Measurements from ENCODE around the gene SUPT4H1. TPM values are rescaled to one million over a fixed set of nuclear protein-coding genes. Genes with fewer than 3 reads are reported as not detected.

Gene SUPT4H1
- total and polyA plus RNA-seq, 10 donors: 37.8 to 106 (median 66.6) TPM

GRCh38 chr17:58323366-58324055 lies 28.5 kb downstream of the SUPT4H1 start:
- peak overlapping the region in 2 of 8 donors; percentile 53 to 68 for H3K4me3 ChIP-seq
- TF ChIP-seq POLR2A (IDR thresholded peaks at IDR 0.05): no peak
- no peak for TF ChIP-seq POLR2AphosphoS5 (IDR thresholded peaks at IDR 0.05)
- no peak for TF ChIP-seq CTCF (IDR thresholded peaks at IDR 0.05 in 8 of 11, conservative IDR thresholded peaks at IDR 0.05 in 3 of 11)
- intact Hi-C loops (cut with DNase I; ENCODE audit: low total_unique reads): no loop called here

GRCh38 chr17:58322581-58323185 lies 29.3 kb downstream of the SUPT4H1 start:
- no peak overlapping the region for H3K27ac ChIP-seq
- peaks cover 0 to 56% (median 40%) of the 10 kb centered on the region in 6 donors for H3K4me1 ChIP-seq
- 89 to 98% (median 94%) methylated on average over 6 to 9 of the region's 9 CpGs for WGBS, 5 donors
- TF ChIP-seq POLR2A (IDR thresholded peaks at IDR 0.05): no peak
- no peak for TF ChIP-seq CTCF (IDR thresholded peaks at IDR 0.05 in 8 of 11, conservative IDR thresholded peaks at IDR 0.05 in 3 of 11)
- no peak for TF ChIP-seq POLR2AphosphoS5 (IDR thresholded peaks at IDR 0.05)
- peak; percentile 69 for DNase-seq
- peaks cover 0 to 24% (median 5%) of the 10 kb centered on the region in 7 donors for H3K27me3 ChIP-seq (replicated peaks in 1 of 7)
- peaks cover 0 to 29% (median 0%) of the 10 kb centered on the region in 6 donors for H3K36me3 ChIP-seq
- H3K9me3 ChIP-seq: no peaks in the 10 kb centered on the region
- H3K4me3 ChIP-seq: no peak overlapping the region
- intact Hi-C loops (cut with DNase I; ENCODE audit: low total_unique reads): no loop called here

More at GRCh38 chr17:58323366-58324055, 28.5 kb downstream of the SUPT4H1 start:
- Histone ChIP-seq H3K9me3 (no peaks in the 10 kb centered on the region), H3K27ac (no peak overlapping the region), H3K4me1 (peaks cover 0 to 58% (median 44%) of the 10 kb centered on the region in 6 donors), H3K36me3 (peaks cover 0 to 29% (median 0%) of the 10 kb centered on the region in 6 donors), H3K27me3 (replicated peaks in 1 of 7) (peaks cover 0 to 26% (median 5%) of the 10 kb centered on the region in 7 donors)
- WGBS, 5 donors: 79 to 88% (median 83%) methylated on average over 7 to 8 of the region's 8 CpGs
- peak; percentile 68 for DNase-seq

- peaks cover 0 to 24% (median 5%) of the 10 kb centered on the region in 7 donors for H3K27me3 ChIP-seq (replicated peaks in 1 of 7)
- H3K4me3 ChIP-seq: no peak overlapping the region
- intact Hi-C loops (cut with DNase I; ENCODE audit: low total_unique reads): no loop called here
- H3K27ac ChIP-seq: no peak overlapping the region
- TF ChIP-seq POLR2A (IDR thresholded peaks at IDR 0.05) (no peak), CTCF (IDR thresholded peaks at IDR 0.05 in 8 of 11, conservative IDR thresholded peaks at IDR 0.05 in 3 of 11) (no peak), POLR2AphosphoS5 (IDR thresholded peaks at IDR 0.05) (no peak)
- DNase-seq: peak; percentile 62
- H3K9me3 ChIP-seq: no peaks in the 10 kb centered on the region
- H3K4me1 ChIP-seq: peaks cover 0 to 56% (median 39%) of the 10 kb centered on the region in 6 donors
- 90 to 95% (median 92%) methylated on average over 15 to 18 of the region's 18 CpGs for WGBS, 5 donors
- peaks cover 0 to 29% (median 0%) of the 10 kb centered on the region in 6 donors for H3K36me3 ChIP-seq
Observed at GRCh38 chr17:58321571-58322525, 30.2 kb downstream of the SUPT4H1 start.

Measured in spleen (tissue), 11 donors.